HG02759 (cell line): ENCODE measurements around the gene EPAS1.

ENCODE experiments used
- ATAC-seq: cut with Tn5 transposase; IDR thresholded peaks from one replicate; pipeline ENCODE4 v1.9.1; 2021; ENCODE audit warnings: mild to moderate bottlenecking, moderate library complexity; ENCODE audit not compliant: unreplicated experiment

Gene EPAS1

GRCh38 chr2:46273225-46273863 is 23.9 kb upstream of the EPAS1 start:
- no peak for ATAC-seq

- no peak for ATAC-seq
These were observed 23.3 kb upstream of the EPAS1 start for GRCh38 chr2:46273919-46274318.

GRCh38 chr2:46274586-46274985 is 22.6 kb upstream of the EPAS1 start:
- ATAC-seq = no peak

- no peak for ATAC-seq
These were observed 21.2 kb upstream of the EPAS1 start for GRCh38 chr2:46275995-46276394.

GRCh38 chr2:46276642-46277041 is 20.6 kb upstream of the EPAS1 start:
- ATAC-seq = no peak

GRCh38 chr2:46277431-46278190 is 19.6 kb upstream of the EPAS1 start:
- ATAC-seq = no peak

- ATAC-seq = no peak
These were observed 18.3 kb upstream of the EPAS1 start for GRCh38 chr2:46278952-46279351.

- no peak for ATAC-seq
These were observed 15.3 kb upstream of the EPAS1 start for GRCh38 chr2:46281939-46282338.

GRCh38 chr2:46283693-46284092 is 13.5 kb upstream of the EPAS1 start:
- ATAC-seq = no peak

GRCh38 chr2:46284260-46284659 is 12.9 kb upstream of the EPAS1 start:
- no peak for ATAC-seq

GRCh38 chr2:46284796-46285195 is 12.4 kb upstream of the EPAS1 start:
- ATAC-seq = no peak

- no peak for ATAC-seq
These were observed 10.5 kb upstream of the EPAS1 start for GRCh38 chr2:46286715-46287114.

- ATAC-seq = no peak
These were observed 7.1 kb upstream of the EPAS1 start for GRCh38 chr2:46290078-46290477.

- ATAC-seq = no peak
These were observed 3.7 kb upstream of the EPAS1 start for GRCh38 chr2:46293466-46293865.

- ATAC-seq = no peak
These were observed 2.9 kb upstream of the EPAS1 start for GRCh38 chr2:46294176-46294836.

GRCh38 chr2:46296216-46296839 is 879 bp upstream of the EPAS1 start:
- no peak for ATAC-seq

GRCh38 chr2:46297546-46298271 is 502 bp downstream of the EPAS1 start:
- ATAC-seq = peak; percentile 30

GRCh38 chr2:46298272-46298521 is 990 bp downstream of the EPAS1 start:
- ATAC-seq = no peak

GRCh38 chr2:46298522-46299353 is 1.5 kb downstream of the EPAS1 start:
- ATAC-seq = no peak
